HEK293 (cell line): ENCODE measurements around the gene BMAL1.

Experiments
- CTCF ChIA-PET: fragments of 350-600 bp; formaldehyde crosslinking; extraction: SDS; loops from one replicate; lab custom pipeline; 2021; ENCODE audit warnings: antibody characterized with exemption; lab: Yijun Ruan, JAX
- POLR2A ChIA-PET: fragments of 300-600 bp; formaldehyde crosslinking; extraction: SDS; loops from one replicate; lab custom pipeline; 2020; ENCODE audit warnings: antibody characterized with exemption, inconsistent platforms; lab: Yijun Ruan, JAX
- H3K27ac ChIP-seq: fragments of 200-500 bp; sonication (Bioruptor generic); 2 replicates; pipeline ENCODE4 v1.5.1; 2014; ENCODE audit warnings: low read depth, low read length, control low read depth, inconsistent platforms; ENCODE audit errors: extremely low read depth
- H3K36me3 ChIP-seq, 2 experiments: fragments of 200-500 bp in 1 of 2; sonication (Bioruptor generic) in 1 of 2; 1 replicate in 1 of 2; 2 replicates in 1 of 2; pipeline ENCODE4 v1.5.1; 2014 to 2017; ENCODE audit warnings: inconsistent platforms in 2 of 2, low read length in 2 of 2; ENCODE audit not compliant: control insufficient read depth in 2 of 2, insufficient read depth in 1 of 2
- H3K4me1 ChIP-seq: fragments of 200-500 bp; sonication (Bioruptor generic); 2 replicates; pipeline ENCODE4 v1.5.1; 2014; ENCODE audit warnings: mild to moderate bottlenecking, low read length, inconsistent platforms; ENCODE audit not compliant: control insufficient read depth, insufficient read depth
- H3K4me3 ChIP-seq: 2 replicates; pipeline ENCODE4 v1.5.1; 2011; ENCODE audit warnings: low read depth, mild to moderate bottlenecking, control low read depth, low read length, moderate library complexity
- H3K9me3 ChIP-seq: fragments of 200-500 bp; sonication (Bioruptor generic); 2 replicates; pipeline ENCODE4 v1.5.1; 2014; ENCODE audit warnings: low read depth, low read length, inconsistent platforms; ENCODE audit not compliant: control insufficient read depth, insufficient read depth
- HOXA7 ChIP-seq: sonication (generic); formaldehyde crosslinking; IDR thresholded peaks from 2 replicates; pipeline ENCODE4 v1.8.1; 2022; ENCODE audit warnings: missing genetic modification reagents, borderline replicate concordance
- PRDM1 ChIP-seq: fragments of 450-650 bp; formaldehyde crosslinking; IDR thresholded peaks from 2 replicates; pipeline ENCODE4; 2016; ENCODE audit warnings: missing biosample characterization, missing genetic modification characterization
- SALL2 ChIP-seq: fragments of 450-650 bp; formaldehyde crosslinking; IDR thresholded peaks from 2 replicates; pipeline ENCODE4 v1.5.0; 2017; ENCODE audit warnings: missing biosample characterization, mild to moderate bottlenecking, missing genetic modification characterization, borderline replicate concordance
- ZBTB7A ChIP-seq: fragments of 450-650 bp; formaldehyde crosslinking; IDR thresholded peaks from 2 replicates; pipeline ENCODE4 v1.5.1; 2016; ENCODE audit warnings: low read depth, missing biosample characterization, missing genetic modification characterization
- ZEB2 ChIP-seq: fragments of 450-650 bp; formaldehyde crosslinking; IDR thresholded peaks from 2 replicates; pipeline ENCODE4 v1.5.1; 2016; ENCODE audit warnings: missing biosample characterization, missing genetic modification characterization
- ZNF24 ChIP-seq: fragments of 450-650 bp; formaldehyde crosslinking; IDR thresholded peaks from 2 replicates; pipeline ENCODE4 v1.5.1; 2016; ENCODE audit warnings: missing biosample characterization, missing genetic modification characterization
- ZNF433 ChIP-seq: fragments of 450-650 bp; formaldehyde crosslinking; IDR thresholded peaks from 2 replicates; pipeline ENCODE4 v1.5.1; 2016; ENCODE audit warnings: missing biosample characterization, missing genetic modification characterization, low read depth
- ZNF510 ChIP-seq: fragments of 450-650 bp; formaldehyde crosslinking; IDR thresholded peaks from 2 replicates; pipeline ENCODE4 v1.5.1; 2018; ENCODE audit warnings: mild to moderate bottlenecking, missing genetic modification characterization, missing biosample characterization; ENCODE audit not compliant: insufficient replicate concordance
- ZNF549 ChIP-seq: fragments of 450-650 bp; IDR thresholded peaks from 2 replicates; pipeline ENCODE4 v1.5.1; 2018; ENCODE audit warnings: missing biosample characterization, missing genetic modification characterization, mild to moderate bottlenecking, inconsistent platforms, moderate library complexity
- ZNF670 ChIP-seq: fragments of 450-650 bp; formaldehyde crosslinking; IDR thresholded peaks from 2 replicates; pipeline ENCODE4 v1.5.1; 2016; ENCODE audit warnings: missing biosample characterization, missing genetic modification characterization, low read depth
- ZNF677 ChIP-seq: fragments of 450-650 bp; IDR thresholded peaks from 2 replicates; pipeline ENCODE4 v1.5.0; 2018; ENCODE audit warnings: missing biosample characterization, mild to moderate bottlenecking, missing genetic modification characterization, moderate library complexity
- ZNF837 ChIP-seq: fragments of 450-650 bp; formaldehyde crosslinking; IDR thresholded peaks from 2 replicates; pipeline ENCODE4 v1.5.1; 2016; ENCODE audit warnings: missing biosample characterization, missing genetic modification characterization
- ZXDB ChIP-seq: fragments of 450-650 bp; formaldehyde crosslinking; IDR thresholded peaks from 2 replicates; pipeline ENCODE4 v1.5.1; 2016; ENCODE audit warnings: missing biosample characterization, missing genetic modification characterization
- TF ChIP-seq, protein P1 (sequence below): fragments of 450-650 bp; formaldehyde crosslinking; IDR thresholded peaks from 2 replicates; pipeline ENCODE4 v1.5.1; 2017; ENCODE audit warnings: missing biosample characterization, missing genetic modification characterization
- TF ChIP-seq, protein P2 (sequence below): fragments of 450-650 bp; formaldehyde crosslinking; IDR thresholded peaks from 2 replicates; pipeline ENCODE4 v1.5.1; 2016; ENCODE audit warnings: missing biosample characterization, missing genetic modification characterization
- TF ChIP-seq, protein P3 (sequence below): fragments of 450-650 bp; formaldehyde crosslinking; IDR thresholded peaks from 2 replicates; pipeline ENCODE4 v1.5.1; 2016; ENCODE audit warnings: missing biosample characterization, missing genetic modification characterization, borderline replicate concordance
- TF ChIP-seq, protein P4 (sequence below): fragments of 450-650 bp; IDR thresholded peaks from 2 replicates; pipeline ENCODE4 v1.5.1; 2018; ENCODE audit warnings: missing biosample characterization, mild to moderate bottlenecking, missing genetic modification characterization
- TF ChIP-seq, protein P5 (sequence below): fragments of 450-650 bp; formaldehyde crosslinking; IDR thresholded peaks from 2 replicates; pipeline ENCODE4 v1.5.1; 2016; ENCODE audit warnings: missing biosample characterization, missing genetic modification characterization
- TF ChIP-seq, protein P6 (sequence below): fragments of 450-650 bp; formaldehyde crosslinking; IDR thresholded peaks from 2 replicates; pipeline ENCODE4 v1.5.1; 2016; ENCODE audit warnings: missing biosample characterization, missing genetic modification characterization

The BMAL1 gene

DNA sequence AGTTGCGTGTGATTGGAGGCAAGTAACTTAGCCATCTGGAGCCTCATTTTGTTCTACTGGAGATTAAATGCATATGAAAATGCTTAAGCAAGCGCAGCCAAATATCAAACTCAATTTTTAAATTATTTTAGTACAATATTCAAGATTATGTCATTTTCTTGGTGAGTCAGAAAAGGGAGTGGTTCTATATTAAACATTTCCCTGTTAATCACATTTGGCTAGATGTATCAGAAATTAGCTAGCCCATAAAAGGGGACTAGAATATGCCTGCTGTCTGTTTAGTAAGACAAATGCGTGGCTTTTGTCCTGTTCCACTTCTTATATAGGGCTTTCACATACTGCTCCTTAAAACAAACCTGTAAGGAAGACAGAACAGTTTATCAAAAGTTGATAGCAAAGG, 35.0 kb upstream of the BMAL1 start:
- Histone ChIP-seq H3K4me1 (no peaks in the 10 kb centered on the region), H3K9me3 (no peaks in the 10 kb centered on the region), H3K4me3 (no peak overlapping the region), H3K27ac (no peak overlapping the region), H3K36me3 (no peaks in the 10 kb centered on the region)
- ChIA-PET POLR2A (no interaction called here), CTCF (interaction anchor here (1.0 to 3.7 kb wide), 2 partner anchors 33 to 97 kb away, joined by 4 to 23 read pairs; no protein-coding TSS in a partner anchor)
- TF ChIP-seq ZNF510 (tag by site-specific recombination) (no peak), HOXA7 (no peak), ZBTB7A (tag by site-specific recombination) (no peak), ZNF837 (tag by site-specific recombination) (no peak), ZEB2 (tag by site-specific recombination) (no peak), ZNF670 (tag by site-specific recombination) (no peak), ZNF433 (tag by site-specific recombination) (no peak), PRDM1 (tag by site-specific recombination) (no peak), SALL2 (no peak)
- TF ChIP-seq, protein P1, sequence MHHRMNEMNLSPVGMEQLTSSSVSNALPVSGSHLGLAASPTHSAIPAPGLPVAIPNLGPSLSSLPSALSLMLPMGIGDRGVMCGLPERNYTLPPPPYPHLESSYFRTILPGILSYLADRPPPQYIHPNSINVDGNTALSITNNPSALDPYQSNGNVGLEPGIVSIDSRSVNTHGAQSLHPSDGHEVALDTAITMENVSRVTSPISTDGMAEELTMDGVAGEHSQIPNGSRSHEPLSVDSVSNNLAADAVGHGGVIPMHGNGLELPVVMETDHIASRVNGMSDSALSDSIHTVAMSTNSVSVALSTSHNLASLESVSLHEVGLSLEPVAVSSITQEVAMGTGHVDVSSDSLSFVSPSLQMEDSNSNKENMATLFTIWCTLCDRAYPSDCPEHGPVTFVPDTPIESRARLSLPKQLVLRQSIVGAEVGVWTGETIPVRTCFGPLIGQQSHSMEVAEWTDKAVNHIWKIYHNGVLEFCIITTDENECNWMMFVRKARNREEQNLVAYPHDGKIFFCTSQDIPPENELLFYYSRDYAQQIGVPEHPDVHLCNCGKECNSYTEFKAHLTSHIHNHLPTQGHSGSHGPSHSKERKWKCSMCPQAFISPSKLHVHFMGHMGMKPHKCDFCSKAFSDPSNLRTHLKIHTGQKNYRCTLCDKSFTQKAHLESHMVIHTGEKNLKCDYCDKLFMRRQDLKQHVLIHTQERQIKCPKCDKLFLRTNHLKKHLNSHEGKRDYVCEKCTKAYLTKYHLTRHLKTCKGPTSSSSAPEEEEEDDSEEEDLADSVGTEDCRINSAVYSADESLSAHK (tag by site-specific recombination) = no peak
- TF ChIP-seq, protein P2, sequence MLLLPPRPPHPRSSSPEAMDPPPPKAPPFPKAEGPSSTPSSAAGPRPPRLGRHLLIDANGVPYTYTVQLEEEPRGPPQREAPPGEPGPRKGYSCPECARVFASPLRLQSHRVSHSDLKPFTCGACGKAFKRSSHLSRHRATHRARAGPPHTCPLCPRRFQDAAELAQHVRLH (tag by site-specific recombination) = no peak
- TF ChIP-seq, protein P3, sequence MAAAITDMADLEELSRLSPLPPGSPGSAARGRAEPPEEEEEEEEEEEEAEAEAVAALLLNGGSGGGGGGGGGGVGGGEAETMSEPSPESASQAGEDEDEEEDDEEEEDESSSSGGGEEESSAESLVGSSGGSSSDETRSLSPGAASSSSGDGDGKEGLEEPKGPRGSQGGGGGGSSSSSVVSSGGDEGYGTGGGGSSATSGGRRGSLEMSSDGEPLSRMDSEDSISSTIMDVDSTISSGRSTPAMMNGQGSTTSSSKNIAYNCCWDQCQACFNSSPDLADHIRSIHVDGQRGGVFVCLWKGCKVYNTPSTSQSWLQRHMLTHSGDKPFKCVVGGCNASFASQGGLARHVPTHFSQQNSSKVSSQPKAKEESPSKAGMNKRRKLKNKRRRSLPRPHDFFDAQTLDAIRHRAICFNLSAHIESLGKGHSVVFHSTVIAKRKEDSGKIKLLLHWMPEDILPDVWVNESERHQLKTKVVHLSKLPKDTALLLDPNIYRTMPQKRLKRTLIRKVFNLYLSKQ (tag by site-specific recombination) = no peak
- TF ChIP-seq, protein P4, sequence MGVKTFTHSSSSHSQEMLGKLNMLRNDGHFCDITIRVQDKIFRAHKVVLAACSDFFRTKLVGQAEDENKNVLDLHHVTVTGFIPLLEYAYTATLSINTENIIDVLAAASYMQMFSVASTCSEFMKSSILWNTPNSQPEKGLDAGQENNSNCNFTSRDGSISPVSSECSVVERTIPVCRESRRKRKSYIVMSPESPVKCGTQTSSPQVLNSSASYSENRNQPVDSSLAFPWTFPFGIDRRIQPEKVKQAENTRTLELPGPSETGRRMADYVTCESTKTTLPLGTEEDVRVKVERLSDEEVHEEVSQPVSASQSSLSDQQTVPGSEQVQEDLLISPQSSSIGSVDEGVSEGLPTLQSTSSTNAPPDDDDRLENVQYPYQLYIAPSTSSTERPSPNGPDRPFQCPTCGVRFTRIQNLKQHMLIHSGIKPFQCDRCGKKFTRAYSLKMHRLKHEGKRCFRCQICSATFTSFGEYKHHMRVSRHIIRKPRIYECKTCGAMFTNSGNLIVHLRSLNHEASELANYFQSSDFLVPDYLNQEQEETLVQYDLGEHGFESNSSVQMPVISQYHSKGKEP (tag by site-specific recombination) = no peak

DNA sequence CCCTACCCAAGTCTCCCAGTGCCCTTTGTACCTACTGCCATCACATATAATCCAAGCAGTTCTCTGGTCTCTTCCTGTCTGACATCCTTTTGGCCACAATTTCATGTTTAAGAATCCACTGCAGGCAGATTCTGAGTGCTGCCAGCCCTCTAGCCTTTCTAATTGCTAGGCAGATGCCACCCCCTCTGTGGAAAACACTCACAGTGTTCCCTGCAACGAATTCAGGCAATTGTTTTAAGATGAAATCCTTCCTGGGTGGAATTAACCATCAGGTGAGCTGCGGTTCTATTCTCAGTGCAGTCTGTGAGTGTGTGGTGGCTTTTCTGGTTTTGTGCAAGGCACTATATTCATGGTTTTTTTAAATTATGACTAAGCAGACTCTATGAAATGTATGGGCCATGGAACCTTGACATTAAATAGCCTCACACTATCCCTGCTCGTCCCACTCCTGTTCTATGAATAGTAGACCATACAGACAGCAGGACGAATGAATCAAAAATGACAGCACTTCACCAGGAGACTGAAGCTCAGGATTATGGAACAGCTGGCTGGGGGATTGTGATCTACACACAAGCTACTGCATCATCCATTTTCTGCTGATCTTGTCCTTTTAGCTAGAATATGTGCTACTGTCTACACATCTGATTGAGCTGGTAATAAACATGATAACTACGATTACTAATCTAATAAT, 29.8 kb upstream of the BMAL1 start:
- Histone ChIP-seq H3K9me3 (no peaks in the 10 kb centered on the region), H3K36me3 (no peaks in the 10 kb centered on the region), H3K27ac (no peak overlapping the region), H3K4me1 (no peaks in the 10 kb centered on the region), H3K4me3 (no peak overlapping the region)
- POLR2A ChIA-PET = no interaction called here
- CTCF ChIA-PET = interaction anchor here (0.6 to 2.9 kb wide), 4 partner anchors 9 to 107 kb away, joined by 3 to 22 read pairs (median 5); no protein-coding TSS in a partner anchor
- TF ChIP-seq ZNF677 (tag by site-specific recombination) (no peak), ZNF549 (no peak), ZEB2 (tag by site-specific recombination) (no peak), ZNF24 (tag by site-specific recombination) (no peak), ZXDB (no peak)
- TF ChIP-seq, protein P1 (tag by site-specific recombination) = no peak
- TF ChIP-seq, protein P5, sequence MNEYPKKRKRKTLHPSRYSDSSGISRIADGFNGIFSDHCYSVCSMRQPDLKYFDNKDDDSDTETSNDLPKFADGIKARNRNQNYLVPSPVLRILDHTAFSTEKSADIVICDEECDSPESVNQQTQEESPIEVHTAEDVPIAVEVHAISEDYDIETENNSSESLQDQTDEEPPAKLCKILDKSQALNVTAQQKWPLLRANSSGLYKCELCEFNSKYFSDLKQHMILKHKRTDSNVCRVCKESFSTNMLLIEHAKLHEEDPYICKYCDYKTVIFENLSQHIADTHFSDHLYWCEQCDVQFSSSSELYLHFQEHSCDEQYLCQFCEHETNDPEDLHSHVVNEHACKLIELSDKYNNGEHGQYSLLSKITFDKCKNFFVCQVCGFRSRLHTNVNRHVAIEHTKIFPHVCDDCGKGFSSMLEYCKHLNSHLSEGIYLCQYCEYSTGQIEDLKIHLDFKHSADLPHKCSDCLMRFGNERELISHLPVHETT (tag by site-specific recombination) = no peak
- TF ChIP-seq, protein P6, sequence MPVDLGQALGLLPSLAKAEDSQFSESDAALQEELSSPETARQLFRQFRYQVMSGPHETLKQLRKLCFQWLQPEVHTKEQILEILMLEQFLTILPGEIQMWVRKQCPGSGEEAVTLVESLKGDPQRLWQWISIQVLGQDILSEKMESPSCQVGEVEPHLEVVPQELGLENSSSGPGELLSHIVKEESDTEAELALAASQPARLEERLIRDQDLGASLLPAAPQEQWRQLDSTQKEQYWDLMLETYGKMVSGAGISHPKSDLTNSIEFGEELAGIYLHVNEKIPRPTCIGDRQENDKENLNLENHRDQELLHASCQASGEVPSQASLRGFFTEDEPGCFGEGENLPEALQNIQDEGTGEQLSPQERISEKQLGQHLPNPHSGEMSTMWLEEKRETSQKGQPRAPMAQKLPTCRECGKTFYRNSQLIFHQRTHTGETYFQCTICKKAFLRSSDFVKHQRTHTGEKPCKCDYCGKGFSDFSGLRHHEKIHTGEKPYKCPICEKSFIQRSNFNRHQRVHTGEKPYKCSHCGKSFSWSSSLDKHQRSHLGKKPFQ (tag by site-specific recombination) = no peak
